H1 (cell line): ENCODE measurements around the gene FMNL2. TPM values are rescaled to one million over a fixed set of nuclear protein-coding genes. Genes with fewer than 3 reads are reported as not detected.

Experiments used
- CTCF ChIA-PET: fragments of 300-600 bp; sonication (Branson Sonifier 250); formaldehyde crosslinking; loops from one replicate; lab custom pipeline; 2021; ENCODE audit not compliant: partially characterized antibody; lab: Charles Lee
- POLR2A ChIA-PET: fragments of 300-600 bp; sonication (Branson Sonifier 250); formaldehyde crosslinking; loops from one replicate; lab custom pipeline; 2021; ENCODE audit warnings: inconsistent platforms; ENCODE audit not compliant: partially characterized antibody; lab: Charles Lee
- DNase-seq, 2 experiments: peaks; one replicate each; pipeline versions ENCODE4 v3.0.0 to v3.0.0-alpha.2; 2010 to 2022; ENCODE audit warnings: low spot score in 2 of 2, low read depth in 1 of 2, mixed read lengths in 1 of 2
- FAIRE-seq: peaks from 2 replicates; lab custom pipeline; 2011; peaks lifted over from hg19 to GRCh38; lab: Jason Lieb, UNC
- H2AFZ ChIP-seq: 2 replicates; pipeline ENCODE4 v1.8.1; 2012; ENCODE audit warnings: low read length, inconsistent platforms
- H2AK5ac ChIP-seq: 2 replicates; pipeline ENCODE4 v1.6.1; 2013; ENCODE audit warnings: low read depth, low read length
- H2BK120ac ChIP-seq: replicated peaks from 2 replicates; pipeline ENCODE3; 2013; ENCODE audit warnings: low read depth, low read length, inconsistent platforms
- H2BK12ac ChIP-seq: 2 replicates; pipeline ENCODE4 v1.6.1; 2013; ENCODE audit warnings: low read depth, low read length
- H2BK15ac ChIP-seq: 2 replicates; pipeline ENCODE4 v1.6.1; 2013; ENCODE audit warnings: low read length
- H2BK20ac ChIP-seq: 2 replicates; pipeline ENCODE4 v1.6.1; 2013; ENCODE audit warnings: low read length
- H2BK5ac ChIP-seq: 2 replicates; pipeline ENCODE4 v1.6.1; 2013; ENCODE audit warnings: low read depth, low read length
- H3K14ac ChIP-seq: 2 replicates; pipeline ENCODE4 v1.6.1; 2013; ENCODE audit warnings: inconsistent platforms; ENCODE audit not compliant: insufficient read length
- H3K18ac ChIP-seq: 2 replicates; pipeline ENCODE4 v1.6.1; 2013; ENCODE audit warnings: low read length; ENCODE audit errors: extremely low read depth
- H3K23ac ChIP-seq: 2 replicates; pipeline ENCODE4 v1.6.1; 2013; ENCODE audit warnings: inconsistent platforms; ENCODE audit not compliant: insufficient read length
- H3K23me2 ChIP-seq: 2 replicates; pipeline ENCODE4 v1.6.1; 2013; ENCODE audit warnings: low read depth, low read length
- H3K27ac ChIP-seq: 2 replicates; pipeline ENCODE4 v1.6.1; 2011; ENCODE audit warnings: low read depth, low read length, inconsistent platforms
- H3K27me3 ChIP-seq, 4 experiments: replicated peaks in 1 of 4; 1 replicate in 1 of 4; 2 replicates in 3 of 4; pipeline versions ENCODE4 v1.6.1 to v1.8.1; 2011 to 2013; ENCODE audit warnings: low read length in 3 of 4, mild to moderate bottlenecking in 3 of 4, inconsistent platforms in 2 of 4, mixed read lengths in 2 of 4, moderate library complexity in 1 of 4; ENCODE audit not compliant: control insufficient read depth in 3 of 4, insufficient read depth in 3 of 4; ENCODE audit errors: extremely low read depth in 1 of 4
- H3K36me3 ChIP-seq, 4 experiments: 2 replicates each; pipeline versions ENCODE4 v1.6.1 to v1.8.1; 2011 to 2013; ENCODE audit warnings: mild to moderate bottlenecking in 4 of 4, low read length in 3 of 4, moderate library complexity in 2 of 4, control low read depth in 1 of 4, inconsistent platforms in 1 of 4; ENCODE audit not compliant: insufficient read depth in 4 of 4, control insufficient read depth in 2 of 4
- H3K4ac ChIP-seq: replicated peaks from 2 replicates; pipeline ENCODE3; 2013; ENCODE audit warnings: low read length, low read depth, mixed read lengths, inconsistent platforms; ENCODE audit not compliant: insufficient read length
- H3K4me1 ChIP-seq, 4 experiments: replicated peaks in 1 of 4; 1 replicate in 1 of 4; 2 replicates in 3 of 4; pipeline versions ENCODE4 v1.6.1 to v1.8.1; 2011 to 2013; ENCODE audit warnings: low read length in 3 of 4, inconsistent platforms in 2 of 4, mixed read lengths in 1 of 4; ENCODE audit not compliant: insufficient read depth in 4 of 4, control insufficient read depth in 3 of 4
- H3K4me2 ChIP-seq, 2 experiments: 2 replicates each; pipeline versions ENCODE4 v1.6.1 to v1.8.1; 2011 to 2013; ENCODE audit warnings: low read depth in 2 of 2, low read length in 2 of 2, control low read depth in 1 of 2, inconsistent platforms in 1 of 2, mild to moderate bottlenecking in 1 of 2; ENCODE audit not compliant: insufficient read depth in 1 of 2
- H3K4me3 ChIP-seq, 4 experiments: fragments of 200-600, 300-600 bp in 1 of 4; sonication (generic), shearing (Covaris generic), sonication (Bioruptor Twin) in 1 of 4; 2 replicates each; pipeline versions ENCODE4 v1.5.1 to v1.8.1; 2011 to 2016; ENCODE audit warnings: low read length in 4 of 4, low read depth in 3 of 4, control low read depth in 2 of 4, inconsistent platforms in 2 of 4, mild to moderate bottlenecking in 2 of 4, mixed read lengths in 1 of 4, moderate library complexity in 1 of 4; ENCODE audit not compliant: insufficient read depth in 2 of 4; ENCODE audit errors: extremely low read depth in 1 of 4
- H3K56ac ChIP-seq: replicated peaks from 2 replicates; pipeline ENCODE3; 2013; ENCODE audit warnings: low read depth, mild to moderate bottlenecking, mixed read lengths, low read length, inconsistent platforms; ENCODE audit not compliant: insufficient read length
- H3K79me1 ChIP-seq: 2 replicates; pipeline ENCODE4 v1.6.1; 2013; ENCODE audit warnings: low read depth, low read length, control low read depth
- H3K79me2 ChIP-seq, 2 experiments: 2 replicates each; pipeline versions ENCODE4 v1.6.1 to v1.8.1; 2012 to 2013; ENCODE audit warnings: low read length in 2 of 2, mild to moderate bottlenecking in 2 of 2, inconsistent platforms in 1 of 2; ENCODE audit not compliant: insufficient read depth in 2 of 2, control insufficient read depth in 1 of 2
- H3K9ac ChIP-seq, 4 experiments: replicated peaks in 1 of 4; 1 replicate in 1 of 4; 2 replicates in 3 of 4; pipeline versions ENCODE4 v1.6.1 to v1.8.1; 2011 to 2013; ENCODE audit warnings: low read depth in 3 of 4, low read length in 3 of 4, control low read depth in 2 of 4, mild to moderate bottlenecking in 2 of 4, moderate library complexity in 2 of 4, inconsistent platforms in 1 of 4; ENCODE audit errors: extremely low read depth in 1 of 4
- H3K9me3 ChIP-seq, 2 experiments: 2 replicates each; pipeline versions ENCODE4 v1.6.1 to v1.8.1; 2012 to 2013; ENCODE audit warnings: mild to moderate bottlenecking in 2 of 2, moderate library complexity in 2 of 2, control low read depth in 1 of 2, inconsistent platforms in 1 of 2, low read depth in 1 of 2, low read length in 1 of 2, mixed read lengths in 1 of 2; ENCODE audit not compliant: insufficient read depth in 2 of 2
- H4K20me1 ChIP-seq, 2 experiments: replicated peaks in 1 of 2; 2 replicates each; pipeline versions ENCODE3 to v1.8.1; 2011 to 2013; ENCODE audit warnings: inconsistent platforms in 2 of 2, low read length in 2 of 2, mild to moderate bottlenecking in 1 of 2; ENCODE audit not compliant: insufficient read depth in 2 of 2, control insufficient read depth in 1 of 2
- H4K5ac ChIP-seq: 2 replicates; pipeline ENCODE4 v1.6.1; 2013; ENCODE audit warnings: low read length, low read depth, mixed read lengths, inconsistent platforms; ENCODE audit not compliant: insufficient read length
- H4K8ac ChIP-seq: 2 replicates; pipeline ENCODE4 v1.8.0; 2013; ENCODE audit warnings: mild to moderate bottlenecking, moderate library complexity, low read length, inconsistent platforms; ENCODE audit not compliant: insufficient read depth; ENCODE audit errors: extremely low read depth
- H4K91ac ChIP-seq: replicated peaks from 2 replicates; pipeline ENCODE3; 2013; ENCODE audit warnings: low read length, mixed read lengths, inconsistent platforms; ENCODE audit not compliant: insufficient read length
- BACH1 ChIP-seq: IDR thresholded peaks from 2 replicates; pipeline ENCODE4 v1.6.1; 2012; ENCODE audit warnings: low read length, improper control_type of control experiment
- CBX5 ChIP-seq: fragments of 300-800, 300-1000 bp; sonication (generic); IDR thresholded peaks from 2 replicates; pipeline ENCODE4 v1.7.1; 2016; ENCODE audit warnings: antibody characterized with exemption, low read length, low read depth
- HDAC2 ChIP-seq, 2 experiments: fragments of 300-600 bp in 1 of 2; sonication (generic) in 1 of 2; IDR thresholded peaks; 2 replicates each; pipeline ENCODE4 v1.6.1; 2011 to 2012; ENCODE audit warnings: low read depth in 2 of 2, low read length in 2 of 2, mild to moderate bottlenecking in 2 of 2, moderate library complexity in 2 of 2, borderline replicate concordance in 1 of 2, inconsistent platforms in 1 of 2
- JUN ChIP-seq: IDR thresholded peaks from 2 replicates; pipeline ENCODE4 v1.6.1; 2011; ENCODE audit warnings: low read depth, mild to moderate bottlenecking, improper control_type of control experiment, low read length
- KDM5A ChIP-seq: fragments of 200-600 bp; IDR thresholded peaks from 2 replicates; pipeline ENCODE4 v1.7.1; 2012; ENCODE audit warnings: mild to moderate bottlenecking, low read length, inconsistent platforms, mixed read lengths
- PHF8 ChIP-seq: fragments of 200-600 bp; sonication (generic); conservative IDR thresholded peaks from 2 replicates; pipeline ENCODE4 v1.7.1; 2012; ENCODE audit warnings: low read depth, mild to moderate bottlenecking, inconsistent platforms, low read length, moderate library complexity
- RBBP5 ChIP-seq: IDR thresholded peaks from 2 replicates; pipeline ENCODE4 v1.7.1; 2012; ENCODE audit warnings: low read depth, mild to moderate bottlenecking, inconsistent platforms, low read length, moderate library complexity, borderline replicate concordance
- RFX5 ChIP-seq: IDR thresholded peaks from 2 replicates; pipeline ENCODE4 v1.6.1; 2011; ENCODE audit warnings: low read depth, low read length, improper control_type of control experiment, borderline replicate concordance
- SIN3A ChIP-seq, 2 experiments: IDR thresholded peaks in 1 of 2; conservative IDR thresholded peaks in 1 of 2; 2 replicates each; pipeline ENCODE4 v1.6.1; 2011 to 2012; ENCODE audit warnings: low read length in 2 of 2, improper control_type of control experiment in 1 of 2, low read depth in 1 of 2, mild to moderate bottlenecking in 1 of 2
- SIX5 ChIP-seq: IDR thresholded peaks from 2 replicates; pipeline ENCODE4 v1.6.1; 2011; ENCODE audit warnings: mild to moderate bottlenecking, low read depth, low read length
- SUZ12 ChIP-seq: fragments of 200-600 bp; sonication (generic); IDR thresholded peaks from 2 replicates; pipeline ENCODE4 v1.6.1; 2012; ENCODE audit warnings: mild to moderate bottlenecking, inconsistent platforms, low read length, moderate library complexity, mixed read lengths
- WGBS, 2 experiments: shearing (Covaris generic) in 1 of 2; methylation state at CpG; one replicate each; pipeline versions ENCODE4 v1.1.6 to v1.1.7; 2013 to 2015; ENCODE audit warnings: low lambda C conversion rate in 2 of 2, mixed read lengths in 2 of 2, inconsistent platforms in 1 of 2, low coverage in 1 of 2, missing lambda C conversion rate in 1 of 2; ENCODE audit not compliant: insufficient replicate concordance in 2 of 2, insufficient coverage in 1 of 2, insufficient read length in 1 of 2; ENCODE audit errors: extremely low coverage in 1 of 2, missing lambda C conversion rate in 1 of 2; 5-methylcytosine and 5-hydroxymethylcytosine counted together
- polyA plus RNA-seq, 7 experiments: library from polyadenylated mRNA; depleted of rRNA in 3 of 7; stranded (reverse) in 5 of 7; unstranded in 2 of 7; fragments of >200 nt in 5 of 7; fragments of 200-250 nt in 2 of 7; gene quantifications; 1 replicate in 5 of 7; 2 replicates in 1 of 7; 4 replicates in 1 of 7; pipeline versions ENCODE4 v1.2.1 to v1.2.3, GENCODE V29; 2011 to 2013; ENCODE audit warnings: missing spikeins in 2 of 7, mixed read lengths in 2 of 7
- total RNA-seq: library from RNA; stranded (reverse); fragmentation: NEBNext Ultra II Directional; extraction: Animal tissue kit (Norgen Biotek cat#: 25700); gene quantifications from 2 replicates; pipeline ENCODE4 v1.2.1, GENCODE V29; 2021
- TF ChIP-seq, protein P1 (sequence below): IDR thresholded peaks from 2 replicates; pipeline ENCODE4 v1.6.1; 2011; ENCODE audit warnings: low read length, improper control_type of control experiment

FMNL2 gene
- total and polyA plus RNA-seq, 2 of the 8 experiments (the other 6 are each of a cell fraction or from before 2014, with no cell fraction given), result 15.5 to 45.1 TPM

DNA sequence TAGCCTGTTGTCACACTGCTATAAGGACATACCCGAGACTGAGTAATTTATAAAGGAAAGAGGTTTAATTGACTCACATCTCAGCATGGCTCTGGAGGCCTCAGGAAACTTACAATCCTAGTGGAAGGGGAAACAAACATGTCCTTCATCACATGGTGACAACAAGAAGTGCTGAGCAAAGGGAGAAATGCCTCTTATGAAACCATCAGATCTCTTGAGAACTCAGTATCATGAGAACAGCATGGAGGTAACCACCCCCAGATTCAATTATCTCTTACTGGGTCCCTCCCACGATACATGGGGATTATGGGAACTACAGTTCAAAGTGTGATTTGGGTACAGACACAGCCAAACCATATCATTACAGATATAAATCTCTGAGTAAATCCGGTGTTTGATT is 233.6 kb downstream of the FMNL2 start:
- Histone ChIP-seq H4K91ac (no peak overlapping the region), H3K23ac (no peak overlapping the region), H4K20me1 (no peaks in the 10 kb centered on the region), H2AFZ (no peak overlapping the region), H2AK5ac (no peak overlapping the region), H3K9me3 (no peaks in the 10 kb centered on the region), H3K27me3 (no peaks in the 10 kb centered on the region), H4K5ac (no peak overlapping the region), H3K23me2 (no peaks in the 10 kb centered on the region), H3K56ac (no peak overlapping the region), H4K8ac (no peak overlapping the region), H3K4ac (no peak overlapping the region), H2BK15ac (no peak overlapping the region), H2BK5ac (no peak overlapping the region), H2BK120ac (no peak overlapping the region), H3K4me1 (peaks cover 0 to 3% (median 0%) of the 10 kb centered on the region in 4 experiments; a peak in 2 of 7 replicates), H2BK20ac (no peak overlapping the region), H3K4me2 (no peak overlapping the region), H3K14ac (no peak overlapping the region), H3K79me2 (peaks cover 0 to 4% of the 10 kb centered on the region in 2 experiments; a peak in 1 of 4 replicates), H3K9ac (no peak overlapping the region), H3K36me3 (no peaks in the 10 kb centered on the region; a peak in 3 of 8 replicates), H3K27ac (no peak overlapping the region), H2BK12ac (no peak overlapping the region), H3K18ac (no peak overlapping the region), H3K79me1 (no peaks in the 10 kb centered on the region; the same call in 1 of the 2 replicates), H3K4me3 (no peak overlapping the region)
- 88% methylated on average over 3 of the region's 3 CpGs; no CpG with 5 or more reads in 1 of the 2 experiments for WGBS, 2 experiments
- CTCF ChIA-PET, result interaction anchor here (0.7 to 3.1 kb wide), 10 partner anchors 8 to 522 kb away, joined by 3 to 12 read pairs (median 3); no protein-coding TSS in a partner anchor
- DNase-seq, result no peak
- POLR2A ChIA-PET, result no interaction called here
- no peak for FAIRE-seq
- TF ChIP-seq PHF8 (no peak), SIN3A (conservative IDR thresholded peaks at IDR 0.05 in 1 of 2, IDR thresholded peaks at IDR 0.05 in 1 of 2; ENCODE audit: low read depth in 1 of 2, low read length in 2 of 2) (no peak), BACH1 (no peak), CBX5 (no peak), SUZ12 (no peak), RBBP5 (no peak), KDM5A (no peak), JUN (no peak), RFX5 (no peak), SIX5 (no peak), HDAC2 (IDR thresholded peaks at IDR 0.05; ENCODE audit: borderline replicate concordance in 1 of 2, low read depth in 2 of 2, low read length in 2 of 2) (no peak)
- TF ChIP-seq, protein P1, sequence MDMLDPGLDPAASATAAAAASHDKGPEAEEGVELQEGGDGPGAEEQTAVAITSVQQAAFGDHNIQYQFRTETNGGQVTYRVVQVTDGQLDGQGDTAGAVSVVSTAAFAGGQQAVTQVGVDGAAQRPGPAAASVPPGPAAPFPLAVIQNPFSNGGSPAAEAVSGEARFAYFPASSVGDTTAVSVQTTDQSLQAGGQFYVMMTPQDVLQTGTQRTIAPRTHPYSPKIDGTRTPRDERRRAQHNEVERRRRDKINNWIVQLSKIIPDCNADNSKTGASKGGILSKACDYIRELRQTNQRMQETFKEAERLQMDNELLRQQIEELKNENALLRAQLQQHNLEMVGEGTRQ, result no peak
